Measurements from ENCODE around the gene BCAS4.
A peak's percentile ranks its signal among the peaks of the same experiment; 100 is the strongest.

BCAS4 gene

GRCh38 chr20:50826121-50826520, 31.3 kb downstream of the BCAS4 start:
- Histone ChIP-seq H3K9me3 (replicated peaks in 1 of 2; ENCODE audit: control insufficient read depth in 2 of 2, insufficient read depth in 1 of 2, low read depth in 1 of 2, low read length in 2 of 2) (no peaks in the 10 kb centered on the region), H4K91ac (ENCODE audit: low read depth, low read length, poor library complexity) (no peak overlapping the region), H3K4me2 (ENCODE audit: insufficient read depth, low read length, poor library complexity, severe bottlenecking) (no peak overlapping the region), H3K18ac (ENCODE audit: low read length) (no peak overlapping the region), H2AFZ (ENCODE audit: low read length) (no peak overlapping the region), H2AK5ac (ENCODE audit: low read depth, low read length) (no peak overlapping the region), H2BK12ac (ENCODE audit: low read length) (no peak overlapping the region), H3K14ac (ENCODE audit: low read length) (no peak overlapping the region), H3K23ac (ENCODE audit: low read depth, low read length, poor library complexity) (no peak overlapping the region), H3K4ac (ENCODE audit: low read length) (no peak overlapping the region), H3K9ac (ENCODE audit: low read depth, low read length, poor library complexity) (no peak overlapping the region), H3K4me3 (ENCODE audit: low read length in 2 of 2) (peak overlapping the region in 1 of 2 donors; percentile 9), H3K27me3 (ENCODE audit: control insufficient read depth in 3 of 3, insufficient read depth in 3 of 3, low read depth in 1 of 3, low read length in 3 of 3) (no peaks in the 10 kb centered on the region), H2BK5ac (ENCODE audit: low read length) (no peak overlapping the region), H3K27ac (replicated peaks; ENCODE audit: low read length) (no peak overlapping the region), H3K79me1 (ENCODE audit: low read depth, low read length) (no peaks in the 10 kb centered on the region), H3K36me3 (replicated peaks in 1 of 2; ENCODE audit: control insufficient read depth in 2 of 2, insufficient read depth in 2 of 2, low read length in 2 of 2) (peaks cover 0 to 3% of the 10 kb centered on the region in 2 donors), H3K4me1 (ENCODE audit: control insufficient read depth in 2 of 2, insufficient read depth in 1 of 2, low read depth in 1 of 2, low read length in 2 of 2) (no peaks in the 10 kb centered on the region), H4K8ac (ENCODE audit: low read depth, low read length) (no peak overlapping the region), H2BK120ac (ENCODE audit: low read depth, low read length) (no peak overlapping the region), H2BK15ac (ENCODE audit: low read length) (no peak overlapping the region)
- no peak for DNase-seq (ENCODE audit: low spot score)
- WGBS, 2 donors (ENCODE audit: extremely low coverage in 2 of 2, insufficient read length in 2 of 2, insufficient replicate concordance in 1 of 2) = no CpG with 5 or more reads among the region's 2 CpGs

- H3K4me1 ChIP-seq (ENCODE audit: control insufficient read depth in 2 of 2, insufficient read depth in 1 of 2, low read depth in 1 of 2, low read length in 2 of 2) = no peaks in the 10 kb centered on the region
- no peak for DNase-seq (ENCODE audit: low spot score)
- H3K36me3 ChIP-seq (replicated peaks in 1 of 2; ENCODE audit: control insufficient read depth in 2 of 2, insufficient read depth in 2 of 2, low read length in 2 of 2) = peaks cover 0 to 10% of the 10 kb centered on the region in 2 donors
- no peak overlapping the region for H3K4me3 ChIP-seq (ENCODE audit: low read length in 2 of 2)
- no peak overlapping the region for H2AK5ac ChIP-seq (ENCODE audit: low read depth, low read length)
- H2BK15ac ChIP-seq (ENCODE audit: low read length) = no peak overlapping the region
- H3K4me2 ChIP-seq (ENCODE audit: insufficient read depth, low read length, poor library complexity, severe bottlenecking) = no peak overlapping the region
- peak overlapping the region; percentile 84 for H3K14ac ChIP-seq (ENCODE audit: low read length)
- no peak overlapping the region for H2BK12ac ChIP-seq (ENCODE audit: low read length)
- no peak overlapping the region for H3K23ac ChIP-seq (ENCODE audit: low read depth, low read length, poor library complexity)
- H2AFZ ChIP-seq (ENCODE audit: low read length) = no peak overlapping the region
- no CpG with 5 or more reads among the region's 13 CpGs for WGBS, 2 donors (ENCODE audit: extremely low coverage in 2 of 2, insufficient read length in 2 of 2, insufficient replicate concordance in 1 of 2)
- no peak overlapping the region for H4K91ac ChIP-seq (ENCODE audit: low read depth, low read length, poor library complexity)
- H3K27ac ChIP-seq (replicated peaks; ENCODE audit: low read length) = no peak overlapping the region
- peaks cover 1% of the 10 kb centered on the region for H3K79me1 ChIP-seq (ENCODE audit: low read depth, low read length)
- no peak overlapping the region for H3K4ac ChIP-seq (ENCODE audit: low read length)
- no peak overlapping the region for H4K8ac ChIP-seq (ENCODE audit: low read depth, low read length)
- H3K9me3 ChIP-seq (replicated peaks in 1 of 2; ENCODE audit: control insufficient read depth in 2 of 2, insufficient read depth in 1 of 2, low read depth in 1 of 2, low read length in 2 of 2) = no peaks in the 10 kb centered on the region
- no peak overlapping the region for H3K9ac ChIP-seq (ENCODE audit: low read depth, low read length, poor library complexity)
- no peak overlapping the region for H2BK120ac ChIP-seq (ENCODE audit: low read depth, low read length)
- H2BK5ac ChIP-seq (ENCODE audit: low read length) = no peak overlapping the region
- no peak overlapping the region for H3K18ac ChIP-seq (ENCODE audit: low read length)
- no peaks in the 10 kb centered on the region for H3K27me3 ChIP-seq (ENCODE audit: control insufficient read depth in 3 of 3, insufficient read depth in 3 of 3, low read depth in 1 of 3, low read length in 3 of 3)
Measured at GRCh38 chr20:50828363-50829136, 33.7 kb downstream of the BCAS4 start.

DNA sequence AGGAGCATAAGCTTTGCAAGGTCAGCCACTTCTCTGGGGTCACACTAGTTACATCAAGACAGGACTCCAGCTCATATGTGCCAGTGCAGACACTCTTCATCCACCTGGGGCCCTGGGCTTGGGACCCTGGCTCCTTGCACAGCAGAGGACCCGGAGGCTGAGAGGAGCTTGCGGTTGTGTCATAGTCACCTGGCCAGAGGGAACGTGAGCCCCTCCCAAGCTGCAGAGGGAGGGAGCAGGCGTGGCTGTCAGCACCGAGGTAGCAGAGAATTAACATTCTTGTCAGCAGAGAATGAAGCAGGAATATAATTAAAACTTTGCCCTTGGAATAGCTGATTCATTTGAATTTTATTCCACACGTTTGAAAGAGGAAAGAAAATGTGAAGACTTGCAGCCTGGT, 36.8 kb downstream of the BCAS4 start:
- no CpG with 5 or more reads among the region's 6 CpGs for WGBS, 2 donors (ENCODE audit: extremely low coverage in 2 of 2, insufficient read length in 2 of 2, insufficient replicate concordance in 1 of 2)
- DNase-seq (ENCODE audit: low spot score) = no peak
- H3K18ac ChIP-seq (ENCODE audit: low read length) = peak overlapping the region; percentile 27
- no peak overlapping the region for H2BK5ac ChIP-seq (ENCODE audit: low read length)
- H3K23ac ChIP-seq (ENCODE audit: low read depth, low read length, poor library complexity) = no peak overlapping the region
- H3K4ac ChIP-seq (ENCODE audit: low read length) = no peak overlapping the region
- no peak overlapping the region for H2BK120ac ChIP-seq (ENCODE audit: low read depth, low read length)
- no peak overlapping the region for H3K14ac ChIP-seq (ENCODE audit: low read length)
- H3K4me3 ChIP-seq (ENCODE audit: low read length in 2 of 2) = no peak overlapping the region
- no peak overlapping the region for H2AK5ac ChIP-seq (ENCODE audit: low read depth, low read length)
- no peak overlapping the region for H3K27ac ChIP-seq (replicated peaks; ENCODE audit: low read length)
- peaks cover 1% of the 10 kb centered on the region for H3K79me1 ChIP-seq (ENCODE audit: low read depth, low read length)
- no peak overlapping the region for H4K91ac ChIP-seq (ENCODE audit: low read depth, low read length, poor library complexity)
- no peak overlapping the region for H2BK15ac ChIP-seq (ENCODE audit: low read length)
- no peaks in the 10 kb centered on the region for H3K4me1 ChIP-seq (ENCODE audit: control insufficient read depth in 2 of 2, insufficient read depth in 1 of 2, low read depth in 1 of 2, low read length in 2 of 2)
- H3K9ac ChIP-seq (ENCODE audit: low read depth, low read length, poor library complexity) = no peak overlapping the region
- H3K9me3 ChIP-seq (replicated peaks in 1 of 2; ENCODE audit: control insufficient read depth in 2 of 2, insufficient read depth in 1 of 2, low read depth in 1 of 2, low read length in 2 of 2) = no peaks in the 10 kb centered on the region
- H4K8ac ChIP-seq (ENCODE audit: low read depth, low read length) = no peak overlapping the region
- no peaks in the 10 kb centered on the region for H3K27me3 ChIP-seq (ENCODE audit: control insufficient read depth in 3 of 3, insufficient read depth in 3 of 3, low read depth in 1 of 3, low read length in 3 of 3)
- H3K36me3 ChIP-seq (replicated peaks in 1 of 2; ENCODE audit: control insufficient read depth in 2 of 2, insufficient read depth in 2 of 2, low read length in 2 of 2) = peaks cover 0 to 14% of the 10 kb centered on the region in 2 donors
- H3K4me2 ChIP-seq (ENCODE audit: insufficient read depth, low read length, poor library complexity, severe bottlenecking) = no peak overlapping the region
- H2AFZ ChIP-seq (ENCODE audit: low read length) = no peak overlapping the region
- H2BK12ac ChIP-seq (ENCODE audit: low read length) = no peak overlapping the region

DNA sequence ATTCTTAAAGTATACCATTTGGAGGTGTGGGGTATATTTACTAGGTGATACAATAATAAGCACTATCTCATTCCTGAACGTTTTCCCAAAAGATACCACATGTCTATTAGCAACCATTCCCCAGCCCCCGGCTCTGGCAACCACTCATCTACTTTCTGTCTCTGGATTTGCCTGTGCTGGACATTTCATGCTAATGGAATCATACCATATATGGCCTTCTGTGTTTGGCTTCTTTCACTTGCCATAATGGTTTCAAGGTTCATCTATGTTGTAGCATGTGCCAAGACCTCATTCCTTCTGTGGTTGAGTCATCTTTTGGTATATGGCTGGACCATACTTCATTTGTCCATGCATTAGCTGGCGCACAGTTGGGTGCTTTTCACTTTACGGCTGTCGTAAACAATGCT, 39.7 kb downstream of the BCAS4 start:
- H3K27me3 ChIP-seq (ENCODE audit: control insufficient read depth in 3 of 3, insufficient read depth in 3 of 3, low read depth in 1 of 3, low read length in 3 of 3) = no peaks in the 10 kb centered on the region
- H3K9ac ChIP-seq (ENCODE audit: low read depth, low read length, poor library complexity) = no peak overlapping the region
- H3K4ac ChIP-seq (ENCODE audit: low read length) = no peak overlapping the region
- no peak overlapping the region for H4K91ac ChIP-seq (ENCODE audit: low read depth, low read length, poor library complexity)
- H4K8ac ChIP-seq (ENCODE audit: low read depth, low read length) = no peak overlapping the region
- no peak overlapping the region for H2BK120ac ChIP-seq (ENCODE audit: low read depth, low read length)
- peaks cover 1% of the 10 kb centered on the region for H3K79me1 ChIP-seq (ENCODE audit: low read depth, low read length)
- no peak overlapping the region for H3K23ac ChIP-seq (ENCODE audit: low read depth, low read length, poor library complexity)
- H2AFZ ChIP-seq (ENCODE audit: low read length) = no peak overlapping the region
- no peak overlapping the region for H3K14ac ChIP-seq (ENCODE audit: low read length)
- H3K4me3 ChIP-seq (ENCODE audit: low read length in 2 of 2) = no peak overlapping the region
- no peaks in the 10 kb centered on the region for H3K9me3 ChIP-seq (replicated peaks in 1 of 2; ENCODE audit: control insufficient read depth in 2 of 2, insufficient read depth in 1 of 2, low read depth in 1 of 2, low read length in 2 of 2)
- DNase-seq (ENCODE audit: low spot score) = no peak
- H3K4me2 ChIP-seq (ENCODE audit: insufficient read depth, low read length, poor library complexity, severe bottlenecking) = no peak overlapping the region
- H3K27ac ChIP-seq (replicated peaks; ENCODE audit: low read length) = no peak overlapping the region
- H3K36me3 ChIP-seq (replicated peaks in 1 of 2; ENCODE audit: control insufficient read depth in 2 of 2, insufficient read depth in 2 of 2, low read length in 2 of 2) = peaks cover 0 to 10% of the 10 kb centered on the region in 2 donors
- no CpG with 5 or more reads among the region's 5 CpGs for WGBS, 2 donors (ENCODE audit: extremely low coverage in 2 of 2, insufficient read length in 2 of 2, insufficient replicate concordance in 1 of 2)
- H2AK5ac ChIP-seq (ENCODE audit: low read depth, low read length) = no peak overlapping the region
- no peak overlapping the region for H2BK12ac ChIP-seq (ENCODE audit: low read length)
- H2BK5ac ChIP-seq (ENCODE audit: low read length) = no peak overlapping the region
- H2BK15ac ChIP-seq (ENCODE audit: low read length) = no peak overlapping the region
- H3K4me1 ChIP-seq (ENCODE audit: control insufficient read depth in 2 of 2, insufficient read depth in 1 of 2, low read depth in 1 of 2, low read length in 2 of 2) = peaks cover 3 to 5% of the 10 kb centered on the region in 2 donors
- no peak overlapping the region for H3K18ac ChIP-seq (ENCODE audit: low read length)

Data from neuronal stem cell (in vitro differentiated cells).